Hippocampal formation (tissue), 2 donors: ENCODE data around the gene SERPINC1.
"Not testable (repeated sequence)": the region's sequence is repeated elsewhere in the genome, so short reads cannot be mapped to it uniquely, and the experiment has no call there.

Experiments
- DNase-seq, 2 donors: peaks; one replicate each; lab custom pipeline; 2025; lab: John Stamatoyannopoulos, UW

SERPINC1 gene

DNA sequence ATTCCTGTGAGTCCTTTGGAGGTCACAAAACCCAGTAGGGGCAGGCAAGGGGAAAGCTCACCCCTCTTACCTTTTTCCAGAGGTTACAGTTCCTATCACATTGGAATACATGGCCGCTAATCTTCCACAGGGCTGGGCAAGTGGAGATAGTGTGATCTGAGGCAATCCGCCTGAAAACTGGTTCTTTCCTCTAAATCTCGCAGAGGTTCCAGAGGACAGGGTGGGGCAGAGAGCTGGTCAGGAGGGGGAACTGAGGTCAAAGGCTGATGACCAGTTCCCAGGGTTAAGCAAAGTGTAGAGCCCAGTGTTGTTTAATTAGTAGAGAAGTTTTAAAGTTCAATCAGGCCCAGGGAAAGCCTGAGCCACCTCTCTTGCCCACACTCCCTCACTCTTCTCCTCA is at the start of gene SERPINC1:
Gene SERPINC1 (minus strand): TSS at position 179 of the 400 bp plus-strand sequence. CDS start 68 bp downstream, at position 111.
- no peak for DNase-seq

DNA sequence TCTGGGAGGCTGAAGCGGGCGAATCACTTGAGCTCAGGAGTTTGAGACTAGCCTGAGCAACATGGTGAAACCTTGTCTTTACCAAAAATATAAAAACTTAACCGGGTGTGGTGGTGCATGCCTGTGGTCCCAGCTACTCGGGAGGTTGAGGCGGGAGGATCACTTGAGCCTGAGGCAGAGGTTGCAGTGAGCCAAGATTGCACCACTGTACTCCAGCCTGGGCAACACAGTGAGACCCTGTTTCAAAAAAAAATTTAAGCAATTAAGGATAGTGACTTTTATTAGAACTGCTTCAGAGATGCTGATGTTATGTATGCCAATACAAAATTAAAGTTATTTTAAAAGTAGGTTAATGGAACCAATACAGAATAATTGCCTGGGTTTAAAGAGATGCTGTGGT is 48.8 kb upstream of the SERPINC1 start:
- not testable (repeated sequence) for DNase-seq

DNA sequence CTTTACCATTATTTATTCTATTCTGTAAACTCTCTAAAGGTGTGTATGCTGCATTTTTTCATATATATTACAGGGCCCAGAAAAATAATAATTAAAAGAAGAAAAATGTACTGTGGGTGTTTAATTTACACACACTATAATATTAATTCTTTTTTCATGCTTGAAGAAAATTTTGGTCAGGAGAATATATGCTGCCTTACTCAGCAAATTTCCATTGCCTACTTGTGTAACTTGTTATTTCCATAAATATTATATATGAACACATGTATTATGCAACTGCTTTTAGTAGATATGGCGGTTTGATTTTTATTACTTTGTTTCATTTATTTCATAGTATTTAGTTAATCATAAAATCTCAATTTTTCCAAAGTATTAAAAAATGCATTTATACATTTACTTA is 46.4 kb upstream of the SERPINC1 start:
- no peak for DNase-seq

DNA sequence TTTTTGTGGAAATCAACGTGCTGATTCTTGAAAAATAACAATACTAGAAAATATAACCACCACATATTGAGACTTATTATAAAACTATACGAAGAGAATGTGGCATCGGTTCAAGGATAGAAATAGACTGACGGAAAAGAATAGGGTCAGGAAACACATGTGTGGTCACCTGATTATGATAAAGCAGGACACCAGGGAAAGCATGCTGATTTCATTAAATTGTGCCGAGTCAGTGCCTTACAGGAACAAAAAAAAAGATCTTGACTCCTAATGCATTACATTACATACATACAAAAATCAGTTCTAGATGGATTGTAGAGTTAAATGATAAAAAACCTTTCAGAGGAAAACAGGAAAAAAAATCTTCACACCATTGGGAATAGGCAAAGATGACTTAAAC is 43.5 kb upstream of the SERPINC1 start:
- DNase-seq: no peak

DNA sequence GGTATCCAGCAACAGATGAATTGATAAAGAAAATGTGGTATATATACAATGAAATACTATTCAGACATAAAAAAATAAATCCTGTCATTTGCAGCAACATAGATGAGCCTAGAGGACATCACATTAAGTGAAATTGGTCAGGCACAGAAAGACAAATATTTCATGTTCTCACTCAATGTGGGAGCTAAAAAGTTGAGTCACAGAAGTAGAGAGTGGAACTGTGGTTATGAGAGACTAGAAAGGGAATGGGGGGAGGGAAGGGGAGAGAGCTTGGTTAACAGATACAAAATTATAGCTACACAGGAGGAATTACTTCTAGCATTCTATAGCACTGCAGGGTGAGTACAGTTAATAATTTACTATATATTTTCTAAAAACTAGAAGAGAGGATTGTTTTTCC is 37.1 kb upstream of the SERPINC1 start:
- no peak for DNase-seq

DNA sequence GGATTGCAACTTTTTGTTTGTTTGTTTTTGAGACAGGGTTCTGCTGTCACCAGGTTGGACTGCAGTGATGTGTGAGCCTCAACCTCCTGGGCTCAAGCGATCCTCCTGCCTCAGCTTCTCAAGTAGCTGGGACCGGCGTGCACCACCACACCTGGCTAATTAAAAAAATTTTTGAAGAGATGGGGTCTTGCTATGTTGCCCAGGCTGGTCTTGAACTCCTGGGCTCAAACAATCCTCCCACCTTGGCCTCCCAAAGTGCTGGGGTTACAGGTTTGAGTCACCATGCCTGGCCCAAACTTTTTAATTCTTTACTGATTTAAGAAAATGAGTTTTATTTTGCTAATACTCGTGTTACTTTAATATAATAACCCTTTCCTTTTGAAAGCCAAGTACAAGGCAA is 31.5 kb upstream of the SERPINC1 start:
- DNase-seq: no peak

DNA sequence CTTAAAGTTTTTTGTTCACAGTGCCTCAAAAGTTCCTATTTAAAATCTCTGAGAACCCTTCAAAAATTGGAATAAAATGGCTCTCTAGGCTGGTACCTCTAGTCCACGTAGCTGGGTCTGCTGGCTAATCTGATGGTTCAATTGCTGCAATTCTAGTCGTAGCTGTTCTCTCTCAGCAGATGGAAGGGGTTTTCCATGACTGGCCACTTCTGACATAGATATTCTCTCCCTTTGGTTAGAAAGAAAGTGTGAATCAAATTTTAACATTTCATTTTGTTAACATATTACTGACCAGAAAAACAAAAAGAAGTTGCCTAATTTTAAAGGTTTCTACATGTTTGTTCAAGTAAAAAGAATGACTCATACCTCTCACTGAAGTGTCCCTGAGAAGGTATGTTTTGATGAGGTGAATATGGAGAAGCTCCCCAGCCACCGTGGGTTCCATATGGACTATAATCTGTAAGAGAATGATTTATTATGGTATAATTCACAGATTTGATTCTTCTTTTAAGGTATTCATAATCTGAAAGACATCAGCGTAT is 29.3 kb upstream of the SERPINC1 start:
- DNase-seq: no peak

DNA sequence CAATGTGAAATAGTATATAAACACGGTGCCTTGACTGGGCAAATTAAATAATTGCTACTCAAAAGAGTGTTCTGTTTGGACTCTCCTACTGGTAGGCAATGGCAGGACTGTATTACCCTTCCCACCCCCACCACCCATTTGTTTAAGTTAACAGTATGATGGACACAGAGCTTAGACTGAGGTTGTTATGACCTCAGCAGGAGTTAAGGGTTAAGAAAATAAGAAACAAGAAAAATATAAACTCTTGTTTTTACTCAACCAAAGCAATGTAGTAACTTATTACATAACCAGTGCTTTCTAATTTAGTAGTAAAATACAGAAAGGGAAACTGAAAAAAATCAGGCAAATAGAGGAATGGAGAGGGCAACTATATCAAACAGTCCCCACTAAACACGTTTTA is 19.9 kb upstream of the SERPINC1 start:
- DNase-seq: no peak

DNA sequence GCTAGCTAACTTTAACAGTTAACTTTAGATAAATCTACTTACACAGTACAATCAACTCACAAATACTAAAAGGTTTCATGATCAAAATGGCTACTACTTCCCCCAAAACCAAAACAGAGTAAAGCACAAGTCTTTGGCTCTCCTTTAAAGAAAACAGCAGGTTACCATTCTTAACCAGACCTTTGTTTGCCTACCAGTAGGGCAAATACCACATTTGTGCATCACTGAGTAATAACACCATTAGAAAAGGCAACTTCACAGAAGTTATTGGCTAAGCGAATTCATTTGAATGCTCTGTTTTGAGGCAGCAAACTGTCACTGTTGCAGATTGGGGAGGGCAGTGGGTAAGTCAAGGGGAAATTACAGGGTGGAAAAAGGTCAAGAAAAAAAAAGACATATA is 17.3 kb upstream of the SERPINC1 start:
- DNase-seq: no peak

DNA sequence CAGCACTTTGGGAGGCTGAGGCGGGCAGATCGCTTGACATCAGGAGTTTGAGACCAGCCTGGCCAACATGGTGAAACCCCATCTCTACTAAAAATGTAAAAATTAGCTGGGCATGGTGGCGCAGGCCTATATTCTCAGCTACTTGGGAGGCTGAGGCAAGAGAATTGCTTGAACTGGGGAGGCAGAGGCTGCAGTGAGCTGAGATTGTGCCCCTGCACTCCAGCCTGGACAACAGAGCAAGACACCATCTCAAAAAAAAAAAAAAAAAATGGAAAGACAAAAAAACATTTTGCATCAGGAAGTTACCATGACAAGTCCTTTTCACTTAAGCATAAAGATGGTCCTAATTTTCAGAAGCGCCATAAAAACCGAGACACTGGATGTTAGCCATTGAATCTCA is 13.4 kb upstream of the SERPINC1 start:
- DNase-seq: not testable (repeated sequence)

DNA sequence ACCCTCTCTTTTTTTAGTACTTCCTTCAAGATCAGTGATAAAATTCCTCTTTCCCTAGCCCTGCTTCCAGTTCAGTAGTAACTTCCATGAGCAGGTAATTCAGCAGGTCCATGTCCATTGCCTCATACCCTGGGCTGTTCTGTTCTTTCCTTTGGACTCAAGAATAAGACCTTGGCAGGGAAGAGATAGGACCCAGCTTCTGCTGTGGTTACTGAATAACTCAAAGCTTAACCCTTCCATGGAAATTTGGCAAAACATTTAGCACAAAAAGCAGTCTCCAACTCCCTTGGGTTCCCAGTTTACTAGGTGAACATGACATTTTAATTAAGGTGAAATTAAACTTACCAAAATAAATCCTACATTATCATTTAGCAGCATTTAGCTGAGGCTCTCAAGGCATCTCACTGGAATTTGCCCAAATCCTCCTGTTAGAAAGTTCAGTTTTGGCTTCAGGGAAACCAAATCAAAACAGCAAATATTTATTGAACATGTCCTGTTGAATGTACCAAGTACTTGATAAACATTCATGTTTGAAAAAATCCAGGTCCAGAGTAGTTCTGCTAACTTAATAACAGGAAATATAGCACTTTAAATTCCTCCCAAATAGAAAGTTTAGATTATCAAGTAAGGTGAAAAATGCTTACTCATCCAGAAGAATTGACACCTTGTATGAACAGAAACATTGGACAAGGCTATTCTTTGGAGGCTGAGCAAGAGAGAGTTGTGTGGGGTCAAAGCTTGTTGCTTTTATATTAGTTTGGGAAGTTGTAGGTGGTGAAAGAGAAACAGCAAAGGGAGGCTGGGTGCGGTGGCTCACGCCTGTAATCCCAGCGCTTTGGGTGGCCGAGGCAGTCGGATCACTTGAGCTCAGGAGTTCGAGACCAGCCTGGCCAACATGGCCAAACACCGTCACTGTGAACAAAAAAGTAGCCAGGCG is 8.4 kb upstream of the SERPINC1 start:
- DNase-seq: no peak

DNA sequence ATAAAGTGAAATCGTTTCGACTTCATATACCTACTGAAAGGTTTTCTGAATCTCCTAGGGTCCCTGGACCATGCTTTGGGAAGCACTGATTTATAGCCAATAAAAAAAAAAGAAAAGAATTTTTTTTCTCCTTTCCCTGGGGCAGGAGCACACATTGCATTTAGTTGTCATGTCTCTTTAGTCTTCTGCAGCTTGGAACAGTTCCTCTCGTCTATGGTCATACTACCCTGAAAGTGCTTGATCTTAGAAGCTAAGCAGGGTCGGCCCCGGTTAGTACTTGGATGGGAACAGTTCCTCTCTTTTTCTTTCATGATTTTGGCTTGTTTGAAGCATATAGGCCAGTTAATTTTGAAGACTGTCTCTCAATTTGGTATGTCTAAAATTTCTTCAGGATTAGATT is 3.7 kb upstream of the SERPINC1 start:
- no peak for DNase-seq

DNA sequence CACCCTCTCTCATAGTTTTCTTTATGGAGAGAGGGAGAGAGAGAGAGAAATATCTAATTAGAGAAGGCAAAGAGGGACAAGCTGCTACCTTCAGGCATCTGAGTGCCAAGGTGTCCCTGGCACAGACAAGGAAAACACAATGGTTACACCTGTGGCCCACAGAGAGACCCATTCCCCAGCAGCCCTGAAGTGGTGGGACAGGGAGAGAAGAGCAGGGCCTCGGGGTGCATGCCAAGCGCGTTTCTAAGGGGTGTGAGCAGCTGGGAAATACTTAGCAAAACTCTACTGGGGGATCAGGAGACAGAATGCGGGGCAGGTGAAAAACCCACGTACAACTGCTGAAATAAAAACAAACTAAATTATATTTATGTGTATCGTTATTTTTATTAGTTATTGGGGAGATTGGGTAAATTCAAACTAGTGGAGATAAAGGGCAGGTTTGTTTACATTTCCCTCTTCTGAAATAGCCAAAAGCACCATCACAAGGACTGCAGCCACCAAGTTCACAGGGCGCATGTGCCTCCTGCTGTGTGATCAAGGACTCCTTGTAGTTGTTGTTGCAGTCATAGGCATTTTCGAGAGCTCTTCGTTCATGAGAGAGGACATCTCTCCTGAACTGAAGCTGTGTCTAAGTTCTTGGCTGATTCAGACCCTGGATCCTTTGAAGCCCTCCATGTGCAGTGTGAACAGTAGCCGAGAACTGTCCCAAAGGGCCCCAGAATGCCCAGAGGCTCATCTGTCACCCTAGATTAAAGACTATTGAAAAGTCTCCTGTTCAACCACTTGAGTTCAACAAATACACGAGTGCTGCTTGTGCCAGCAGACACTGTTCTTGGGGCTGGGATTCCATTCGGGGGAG is 737 bp upstream of the SERPINC1 start:
- DNase-seq: no peak

DNA sequence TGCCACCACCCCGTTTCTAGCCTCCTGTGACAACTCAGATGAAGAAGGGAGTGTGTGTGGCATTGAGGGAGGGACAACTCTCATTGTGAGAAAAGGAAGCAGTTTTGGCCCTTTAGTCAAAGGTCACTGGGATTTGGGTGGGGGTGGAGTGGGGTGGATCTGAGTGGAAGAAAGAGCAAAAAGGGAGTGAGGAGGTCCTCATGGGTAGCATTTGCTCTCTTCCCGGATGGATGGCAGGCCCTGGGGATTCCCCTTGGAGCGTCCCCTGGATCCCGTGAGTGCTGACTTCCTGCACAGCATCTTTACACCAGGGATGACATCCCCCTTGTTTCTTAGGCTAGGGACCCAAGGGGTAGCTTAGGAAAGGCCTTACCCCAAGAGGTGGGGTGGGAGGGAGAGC is 460 bp downstream of the SERPINC1 start:
- DNase-seq: no peak

DNA sequence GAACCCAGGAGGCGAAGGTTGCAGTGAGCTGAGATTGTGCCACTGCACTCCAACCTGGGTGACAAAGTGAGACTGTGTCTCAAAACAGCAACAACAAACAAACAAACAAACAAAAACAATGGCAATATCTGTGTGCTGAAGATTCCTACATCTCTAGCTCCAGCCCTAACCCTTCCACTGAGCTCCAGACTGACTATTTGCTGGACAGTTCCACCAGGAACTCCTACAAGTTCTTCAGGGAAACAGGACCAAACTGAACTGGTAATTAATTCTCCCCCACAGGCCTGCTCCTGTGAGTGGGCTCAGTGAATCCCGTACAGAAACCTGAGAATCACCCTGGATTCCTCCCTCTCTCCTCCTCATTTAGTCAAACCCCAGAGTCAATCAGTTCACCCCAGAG is 1.5 kb downstream of the SERPINC1 start:
- DNase-seq: no peak

DNA sequence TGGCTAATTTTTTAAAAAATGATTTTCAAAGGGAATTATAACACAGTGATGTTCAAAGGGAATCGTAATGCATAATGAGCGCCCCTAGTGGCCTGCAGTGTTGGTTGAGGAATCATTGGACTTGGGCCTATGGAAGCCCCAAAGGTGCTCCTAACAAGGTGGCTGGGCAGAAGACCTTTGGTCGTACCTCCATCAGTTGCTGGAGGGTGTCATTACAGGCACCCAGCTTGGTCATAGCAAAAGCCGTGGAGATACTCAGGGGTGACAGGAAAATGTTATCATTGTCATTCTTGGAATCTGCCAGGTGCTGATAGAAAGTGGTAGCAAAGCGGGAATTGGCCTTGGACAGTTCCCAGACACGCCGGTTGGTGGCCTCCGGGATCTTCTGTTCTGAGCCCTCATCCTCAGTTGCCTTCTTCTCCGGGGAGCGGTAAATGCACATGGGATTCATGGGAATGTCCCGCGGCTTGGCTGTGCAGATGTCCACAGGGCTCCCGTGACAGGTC is 2.7 kb downstream of the SERPINC1 start:
- DNase-seq: no peak

DNA sequence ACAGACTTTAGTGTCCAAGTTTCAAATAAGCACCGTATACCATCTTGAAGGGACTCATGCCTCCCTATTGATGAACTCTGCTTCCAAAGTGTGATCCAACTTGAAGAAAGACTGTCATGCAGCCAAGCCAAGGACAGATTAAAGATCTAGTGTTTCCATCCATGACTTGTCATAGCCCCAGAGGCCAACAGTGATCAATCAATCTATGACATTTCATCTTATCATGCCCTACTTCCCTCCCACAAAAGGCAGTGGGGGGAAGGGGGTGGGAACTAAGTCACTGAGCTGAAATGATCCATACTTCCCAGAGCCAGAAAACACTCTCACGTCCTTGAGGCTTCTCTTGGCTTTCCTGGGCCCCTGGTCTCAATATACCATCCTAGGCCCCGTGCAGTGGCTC is 4.0 kb downstream of the SERPINC1 start:
- DNase-seq: no peak

DNA sequence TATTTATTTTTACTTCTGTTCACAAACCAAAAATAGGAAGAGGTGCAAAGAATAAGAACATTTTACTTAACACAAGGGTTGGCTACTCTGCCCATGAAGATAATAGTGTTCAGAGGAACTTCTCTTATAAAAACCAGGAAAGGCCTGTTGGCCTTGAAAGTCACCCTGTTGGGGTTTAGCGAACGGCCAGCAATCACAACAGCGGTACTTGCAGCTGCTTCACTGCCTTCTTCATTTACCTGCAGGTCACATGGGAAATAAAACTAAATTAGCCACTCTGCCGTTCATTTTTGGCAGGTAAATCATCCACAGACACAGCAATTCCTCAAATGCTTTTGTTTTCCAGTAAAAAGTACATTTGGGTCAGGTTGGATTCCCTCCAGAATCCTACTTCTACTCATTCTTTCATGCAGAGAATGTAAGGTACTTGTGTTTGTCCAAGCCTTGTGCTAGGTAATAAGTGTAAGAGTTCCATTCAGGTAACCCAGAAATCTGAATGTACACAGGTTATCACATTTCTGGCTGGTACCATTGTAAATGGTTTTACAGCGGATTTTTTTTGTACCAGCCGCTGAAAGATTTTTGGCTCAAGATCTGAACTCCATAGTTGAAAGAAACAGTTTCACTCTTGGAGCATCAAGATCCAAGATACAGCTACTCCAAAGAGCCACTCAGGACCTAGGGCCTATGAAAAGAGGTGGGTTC is 13.1 kb downstream of the SERPINC1 start:
- DNase-seq: no peak

DNA sequence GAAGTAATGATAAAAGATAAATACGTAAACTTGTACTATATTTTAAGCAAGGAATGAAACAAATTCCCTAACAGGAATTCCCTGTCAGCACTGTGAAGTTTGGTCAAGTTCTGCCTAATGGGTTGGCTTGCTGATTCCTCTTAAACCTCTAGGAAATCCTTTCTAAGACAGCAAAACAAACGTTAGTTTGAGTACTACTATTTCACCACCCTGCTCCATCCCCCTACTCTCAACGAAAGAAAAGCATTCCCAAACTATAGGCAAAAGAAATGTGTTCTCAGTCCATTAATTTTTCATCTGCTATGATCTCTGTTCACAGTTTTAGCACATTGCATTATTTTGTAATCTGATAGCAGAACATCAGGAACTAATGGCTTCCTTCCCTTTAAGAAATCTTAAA is 16.1 kb downstream of the SERPINC1 start:
- DNase-seq: no peak

DNA sequence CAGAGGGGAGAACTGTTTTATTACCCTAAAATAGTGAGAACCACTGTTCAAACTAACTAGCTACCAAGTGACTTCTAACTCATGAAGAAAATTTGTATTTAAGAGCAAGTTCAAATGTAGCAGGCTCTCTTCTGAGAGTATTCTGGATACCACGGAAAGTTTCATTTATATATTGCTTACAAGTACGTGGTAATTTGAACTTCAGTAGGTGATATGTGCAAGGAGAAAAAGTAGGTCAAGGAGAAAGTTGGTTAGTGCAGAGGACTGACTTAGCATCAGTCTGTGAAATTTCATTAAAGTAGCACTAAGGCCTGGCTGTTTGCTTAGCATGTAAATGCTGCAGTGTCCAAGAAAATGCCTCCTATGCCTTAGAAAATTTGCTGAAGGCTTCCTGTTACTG is 16.7 kb downstream of the SERPINC1 start:
- DNase-seq: no peak

DNA sequence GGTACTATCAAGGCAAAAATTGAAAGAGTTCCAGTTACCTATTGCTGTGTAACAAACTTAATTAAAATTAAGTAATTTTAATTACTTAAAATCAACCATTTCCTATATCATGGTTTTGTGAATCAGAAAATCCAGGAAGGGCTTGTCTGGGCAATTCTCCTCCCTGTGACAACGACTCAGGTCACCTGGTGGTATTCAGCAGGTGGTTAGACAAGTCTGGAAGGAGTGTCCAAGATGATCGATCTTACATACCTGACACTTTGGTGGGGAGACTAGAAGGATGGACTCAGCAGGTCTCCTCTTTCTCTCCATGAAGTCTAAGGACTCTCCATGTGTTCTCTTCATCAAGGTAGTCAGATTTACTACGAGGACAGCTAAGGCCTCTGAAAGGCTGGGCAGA is 22.9 kb downstream of the SERPINC1 start:
- no peak for DNase-seq

DNA sequence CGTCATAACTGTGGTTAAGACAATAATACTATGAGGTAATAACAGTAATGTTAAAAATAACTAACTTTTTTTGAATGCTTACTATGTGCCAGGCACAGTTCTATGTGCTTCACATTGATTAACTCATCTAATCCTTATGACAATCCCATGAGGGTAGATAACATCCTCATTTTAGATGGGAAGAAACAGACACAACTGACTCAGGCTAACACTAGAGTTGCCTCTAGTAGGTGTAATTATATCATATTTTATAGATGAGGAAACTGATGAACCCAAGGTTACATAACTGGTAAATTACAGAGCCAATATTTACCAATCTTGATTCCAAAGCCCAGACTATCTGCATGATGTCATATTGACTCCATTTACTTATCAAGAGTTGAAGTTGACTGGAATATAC is 23.5 kb downstream of the SERPINC1 start:
- no peak for DNase-seq
